HPDE6-E6E7 (cell line): Measurements from ENCODE around the gene FGFR1OP2.
"Not testable (repeated sequence)": the region's sequence is repeated elsewhere in the genome, so short reads cannot be mapped to it uniquely, and the experiment has no call there.

Experiments
- DNase-seq: peaks from one replicate; pipeline ENCODE4 v3.0.0; 2011; ENCODE audit warnings: missing footprints; ENCODE audit errors: extremely low spot score

Gene FGFR1OP2

DNA sequence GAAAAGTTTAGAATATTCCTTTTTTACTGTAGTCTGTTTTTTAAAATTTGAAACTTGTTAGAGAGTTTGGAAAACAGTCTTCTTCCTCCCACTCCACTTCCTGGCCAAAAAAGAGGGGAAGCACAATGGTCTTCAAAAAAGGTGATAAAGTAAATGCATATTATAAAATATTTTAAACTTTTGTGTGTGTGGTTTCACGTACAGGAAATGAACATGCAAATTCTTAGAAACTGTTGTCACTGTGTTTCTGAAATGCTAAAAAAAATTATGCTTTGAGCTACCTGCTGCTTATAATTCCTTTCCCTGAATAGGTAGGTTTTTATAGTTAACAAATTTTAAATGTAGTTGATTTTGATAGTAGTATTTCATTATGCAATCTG, 2.9 kb downstream of the FGFR1OP2 start:
- DNase-seq = no peak

DNA sequence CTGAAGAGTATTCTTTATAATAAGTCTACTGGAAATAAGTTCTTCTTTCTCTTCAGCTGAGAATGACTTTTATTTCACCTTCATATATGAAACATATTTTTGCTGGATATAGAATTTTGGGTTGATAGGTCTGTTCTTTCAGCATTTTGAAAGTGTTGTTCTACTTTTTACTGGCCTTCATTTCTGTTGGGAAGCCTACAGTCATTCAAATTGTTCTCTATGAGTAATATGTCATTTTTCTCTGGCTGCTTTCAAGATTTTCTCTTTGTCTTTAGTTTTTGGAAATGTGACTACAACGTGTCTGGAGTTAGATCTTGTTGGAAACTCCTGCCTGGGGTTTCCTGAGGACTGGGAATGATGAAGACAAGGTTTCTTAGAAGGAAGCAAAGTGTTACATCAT, 10.0 kb downstream of the FGFR1OP2 start:
- no peak for DNase-seq

DNA sequence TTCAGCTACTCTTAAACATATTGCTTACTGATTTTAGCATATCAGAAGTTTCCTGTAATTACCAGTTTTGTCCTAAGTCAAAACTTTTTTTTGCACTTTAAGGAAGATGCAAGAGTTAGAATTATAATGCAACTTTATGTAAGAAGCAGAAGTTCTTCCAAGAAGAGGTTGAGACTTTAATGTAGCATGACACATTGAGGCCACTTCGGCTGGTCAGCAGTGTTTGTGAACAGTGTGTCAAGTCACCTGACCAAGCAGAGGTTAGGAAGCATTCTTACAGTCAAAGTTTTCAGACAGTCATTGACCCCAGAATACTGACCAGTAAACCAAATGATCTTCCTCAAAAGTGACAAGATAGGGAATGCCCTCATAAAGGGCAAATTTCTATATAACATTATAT, 15.2 kb downstream of the FGFR1OP2 start:
- no peak for DNase-seq

DNA sequence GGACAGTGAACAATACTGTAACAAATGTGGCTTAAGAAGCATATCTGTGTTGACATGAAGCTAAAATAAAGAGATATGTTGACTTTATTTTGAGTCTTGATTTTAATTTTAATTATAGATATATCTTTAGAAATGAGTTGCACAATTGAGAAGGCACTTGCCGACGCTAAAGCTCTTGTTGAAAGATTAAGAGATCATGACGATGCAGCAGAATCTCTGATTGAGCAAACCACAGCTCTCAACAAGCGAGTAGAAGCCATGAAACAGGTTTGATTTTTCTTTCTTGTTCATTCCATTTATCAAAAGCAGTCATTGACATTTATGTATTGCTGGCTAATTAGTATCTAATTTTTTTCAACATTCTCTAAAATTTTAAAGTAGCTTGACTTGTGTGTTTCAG, 15.8 kb downstream of the FGFR1OP2 start:
- DNase-seq = no peak

DNA sequence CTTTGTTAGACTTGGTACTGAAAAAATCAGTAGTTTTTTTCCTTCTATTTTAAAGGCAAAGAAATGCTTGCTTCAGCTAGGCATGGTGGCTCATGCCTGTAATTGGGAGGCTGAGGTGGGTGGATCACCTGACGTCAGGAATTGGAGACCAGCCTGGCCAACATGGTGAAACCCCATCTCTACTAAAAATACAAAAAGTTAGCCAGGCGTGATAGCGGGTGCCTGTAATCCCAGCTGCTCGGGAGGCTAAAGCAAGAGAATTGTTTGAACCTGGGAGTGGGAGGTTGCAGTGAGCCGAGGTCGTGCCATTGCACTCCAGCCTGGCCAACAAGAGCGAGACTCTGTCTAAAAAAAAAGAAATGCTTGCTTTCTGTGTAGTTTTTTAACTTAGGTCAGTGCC, 23.1 kb downstream of the FGFR1OP2 start:
- DNase-seq = not testable (repeated sequence)

DNA sequence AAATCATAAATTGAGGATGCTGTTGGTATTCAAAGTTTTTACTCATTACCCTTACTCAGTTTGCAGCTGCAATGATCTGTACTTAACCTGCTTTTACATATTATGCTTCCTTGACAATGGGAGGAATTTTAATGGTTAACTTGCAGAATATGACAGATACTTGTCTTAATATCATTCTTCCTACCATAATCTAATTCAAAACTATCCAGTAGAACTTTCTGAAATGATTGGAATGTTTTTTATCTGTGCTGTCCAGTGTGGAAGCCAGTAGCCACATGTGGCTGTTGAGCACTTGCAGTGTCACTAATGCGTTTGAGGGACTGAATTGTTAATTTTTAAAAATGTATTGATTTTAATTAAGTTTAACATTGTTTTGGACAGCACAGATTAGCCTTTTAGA, 23.5 kb downstream of the FGFR1OP2 start:
- DNase-seq = no peak

DNA sequence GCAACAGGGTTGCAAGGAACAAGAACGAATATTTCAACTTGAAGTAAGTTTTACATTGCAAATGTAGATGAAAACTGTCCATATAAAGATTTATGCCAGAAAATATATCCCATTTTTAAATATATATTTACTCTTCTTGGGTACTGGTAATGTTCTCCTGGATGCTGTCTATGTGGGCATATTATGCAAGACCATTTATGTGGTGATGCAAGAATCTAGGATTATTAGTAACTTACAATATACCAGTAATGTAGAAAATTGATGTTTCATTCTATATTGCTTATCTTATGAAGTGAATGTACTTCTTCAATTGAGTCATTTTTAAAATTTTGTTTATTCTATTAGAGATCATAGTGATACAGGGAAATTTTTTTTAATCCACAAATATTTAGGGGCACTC, 25.1 kb downstream of the FGFR1OP2 start:
- no peak for DNase-seq

DNA sequence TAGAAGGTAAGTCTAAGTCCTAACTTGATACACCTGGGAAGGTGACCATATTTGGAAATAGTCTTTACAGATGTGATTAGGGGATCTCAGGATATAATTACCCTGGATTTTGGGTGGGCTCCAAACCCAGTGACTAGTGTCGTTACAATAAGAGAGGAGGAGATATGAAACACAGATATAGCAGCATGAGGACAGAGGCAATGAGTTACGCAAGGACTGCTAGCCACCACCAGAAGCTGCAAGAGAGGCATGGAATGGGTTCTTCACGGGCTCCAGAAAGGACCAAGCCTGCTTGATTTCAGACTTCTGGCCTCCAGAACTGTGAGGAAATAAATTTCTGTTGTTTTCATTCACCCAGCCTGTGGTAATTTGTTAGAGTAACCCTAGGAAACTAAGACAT, 28.6 kb downstream of the FGFR1OP2 start:
- no peak for DNase-seq

DNA sequence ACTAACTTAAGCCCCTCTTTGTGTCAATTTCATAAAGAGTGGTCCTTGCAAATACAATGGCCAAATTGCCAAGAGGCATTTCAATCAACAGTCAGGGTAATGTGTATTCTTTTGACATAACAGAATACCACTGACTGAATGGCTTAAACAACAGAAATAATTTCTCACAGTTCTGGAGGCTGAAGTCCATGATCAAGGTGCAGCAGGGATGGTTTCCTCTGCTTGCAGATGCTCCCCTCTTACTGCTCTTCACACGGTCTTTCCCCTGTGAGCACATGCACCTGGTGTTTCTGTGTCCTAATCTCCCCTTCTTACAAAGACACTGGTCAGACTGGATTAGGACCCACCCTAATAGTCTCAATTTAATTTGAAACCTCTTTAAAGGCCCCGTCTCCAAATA, 31.9 kb downstream of the FGFR1OP2 start:
- no peak for DNase-seq

DNA sequence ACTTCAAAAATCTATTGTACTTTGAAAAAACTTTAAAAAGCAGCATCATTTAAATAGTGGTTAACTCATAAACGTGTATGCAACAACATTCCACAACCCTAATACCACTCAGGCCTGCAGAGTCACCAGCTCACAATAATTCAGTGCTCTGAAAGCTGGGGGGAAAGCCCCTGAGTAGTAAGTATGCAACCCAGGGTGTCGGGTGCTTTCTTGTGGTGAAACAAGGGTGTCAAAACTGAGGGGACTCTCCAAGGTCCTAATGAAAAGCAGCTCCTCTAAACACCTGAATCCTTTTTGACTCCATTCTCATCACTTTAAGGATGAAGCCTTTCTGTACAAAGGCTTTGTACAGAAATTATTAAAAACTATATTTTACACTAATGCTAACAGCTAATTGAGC, 33.7 kb downstream of the FGFR1OP2 start:
- no peak for DNase-seq

DNA sequence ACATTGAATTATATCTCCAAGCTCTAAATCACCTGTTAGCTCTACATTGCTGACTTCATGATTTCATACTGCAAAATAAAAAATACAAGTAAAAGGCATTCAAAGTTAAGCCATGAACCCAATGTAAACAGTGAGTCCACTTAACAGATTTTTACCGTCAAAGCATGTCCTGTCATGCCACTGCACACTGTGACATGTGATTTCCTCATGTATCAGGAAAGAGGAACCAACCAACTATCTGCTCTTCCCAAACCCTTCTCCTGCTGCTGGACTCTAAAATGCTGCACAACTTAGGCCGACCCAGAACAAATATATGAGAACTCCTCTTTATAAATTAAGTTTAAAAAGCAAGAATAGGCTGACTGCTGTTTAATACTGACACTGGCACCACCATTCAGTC, 38.4 kb downstream of the FGFR1OP2 start:
- DNase-seq = no peak

DNA sequence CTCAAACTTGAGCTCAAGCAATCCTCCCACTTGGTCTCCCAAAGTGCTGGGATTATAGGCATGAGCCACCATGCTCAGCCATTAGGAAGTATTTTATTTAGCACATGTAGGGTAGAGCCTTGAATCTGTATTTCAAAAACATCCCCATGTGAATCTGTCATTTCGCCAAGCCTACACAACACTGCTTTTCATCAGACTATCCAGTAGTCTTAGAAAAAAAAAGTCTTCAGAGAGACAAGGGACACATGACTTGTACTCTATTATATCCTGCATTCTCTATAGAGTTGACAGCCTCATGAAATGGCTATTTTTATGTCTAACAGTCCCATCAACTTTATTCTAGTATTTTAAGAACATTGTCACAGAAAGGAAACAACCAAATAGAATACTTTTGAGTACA, 40.5 kb downstream of the FGFR1OP2 start:
- DNase-seq = no peak

DNA sequence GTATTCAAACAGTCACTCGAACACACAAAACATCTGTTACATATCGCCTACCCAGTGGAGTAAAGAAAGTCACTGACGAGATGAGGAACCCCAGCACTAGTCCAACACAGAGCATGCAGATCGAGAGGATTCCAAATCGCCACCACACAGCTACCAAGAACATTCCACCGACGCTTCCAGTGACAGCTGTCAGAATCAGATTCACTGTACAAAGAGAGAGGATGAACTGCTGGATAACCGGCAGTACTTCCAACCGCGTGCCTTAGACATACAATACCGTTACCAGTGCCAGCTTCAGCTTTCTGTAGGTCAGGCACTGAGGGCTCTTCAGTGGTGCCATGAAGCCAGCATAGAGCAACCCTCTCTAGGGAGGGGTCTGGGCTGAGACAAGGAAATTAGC, 41.5 kb downstream of the FGFR1OP2 start:
- no peak for DNase-seq

DNA sequence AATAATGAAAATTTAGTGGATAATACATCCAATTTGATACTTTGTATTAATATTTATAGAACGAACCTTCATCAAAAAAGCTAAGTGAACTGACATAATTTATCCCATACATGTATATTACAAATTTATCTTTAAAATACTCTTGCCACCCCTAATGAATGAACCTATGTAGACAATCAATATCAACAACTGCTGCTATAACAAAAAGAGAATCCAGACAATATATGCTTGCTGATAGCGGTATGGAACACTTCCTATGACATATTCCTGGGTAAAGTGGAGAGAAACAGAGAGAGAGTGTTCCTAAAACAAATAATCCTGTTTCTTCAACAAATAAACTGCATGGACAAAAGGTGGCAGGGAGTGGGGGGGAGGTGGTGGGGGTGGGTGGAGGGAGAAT, 44.6 kb downstream of the FGFR1OP2 start:
- DNase-seq = no peak

DNA sequence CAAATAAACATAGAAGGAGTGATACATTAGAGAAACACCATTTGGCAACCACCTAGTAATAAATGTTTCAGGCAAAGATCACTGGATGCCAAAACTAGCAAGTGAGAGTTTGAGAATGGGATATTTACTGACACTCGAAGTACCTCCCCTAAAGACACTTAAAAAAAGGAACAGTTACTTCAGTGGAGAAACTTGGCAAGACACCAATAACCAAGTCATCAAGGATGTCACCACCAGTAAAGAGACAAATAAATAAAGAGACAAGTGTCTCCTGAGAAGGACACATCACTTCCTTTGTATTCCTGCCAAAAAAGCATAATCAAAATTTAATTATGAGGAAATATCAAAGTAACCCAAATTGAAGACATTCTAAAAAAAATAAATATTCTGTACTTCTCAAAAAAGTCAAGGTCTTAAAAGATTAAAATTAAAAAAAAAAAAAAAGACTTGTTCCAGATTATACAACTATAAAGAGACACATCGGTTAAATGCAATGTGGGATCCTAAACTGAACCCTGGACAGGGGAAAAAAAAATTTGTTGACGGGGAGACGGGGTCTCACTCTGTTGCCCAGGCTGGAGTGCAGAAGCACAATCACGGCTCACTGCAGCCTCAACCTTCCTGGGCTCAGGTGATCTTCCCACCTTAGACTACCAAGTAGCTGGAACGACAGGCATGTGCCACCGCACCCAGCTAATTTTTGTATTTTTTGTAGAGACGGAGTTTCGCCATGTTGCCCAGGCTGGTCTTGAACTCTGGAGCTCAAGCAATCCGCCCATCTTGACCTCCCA, 49.6 kb downstream of the FGFR1OP2 start:
- DNase-seq = no peak

DNA sequence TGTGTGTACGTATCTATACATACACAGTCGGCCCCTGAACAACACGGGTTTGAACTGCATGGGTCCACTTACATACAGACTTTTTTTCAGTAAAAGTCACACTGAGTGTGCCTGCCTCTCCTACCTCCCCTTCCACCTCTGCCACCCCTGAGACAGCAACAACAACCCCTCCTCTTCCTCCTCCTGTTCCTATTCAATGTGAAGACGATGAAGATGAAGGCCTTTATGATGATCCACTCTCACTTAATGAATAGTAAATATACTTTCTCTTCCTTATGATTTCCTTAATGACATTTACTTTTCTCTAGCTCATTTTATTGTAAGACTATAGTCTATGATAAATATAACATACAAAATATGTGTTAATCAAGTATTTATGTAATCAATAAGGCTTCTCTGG, 50.4 kb downstream of the FGFR1OP2 start:
- no peak for DNase-seq

DNA sequence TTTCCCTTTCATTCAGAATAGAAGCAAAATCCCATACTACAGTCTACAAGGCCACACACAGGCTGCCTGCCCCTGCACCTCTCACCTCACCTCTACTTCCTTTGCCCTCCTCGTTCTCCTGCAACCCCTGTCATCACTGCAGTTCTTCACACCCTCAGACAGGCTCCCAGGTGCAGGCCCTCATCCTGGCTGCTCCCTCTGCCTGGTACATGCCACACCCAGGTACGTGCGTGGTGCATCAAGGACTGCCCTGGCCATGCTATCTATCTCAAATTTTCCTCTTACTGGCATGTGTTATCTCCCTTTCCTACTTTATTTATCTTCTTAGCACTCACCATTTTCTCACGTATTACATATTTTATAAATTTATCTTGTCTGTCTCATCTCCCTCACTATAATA, 51.6 kb downstream of the FGFR1OP2 start:
- no peak for DNase-seq

DNA sequence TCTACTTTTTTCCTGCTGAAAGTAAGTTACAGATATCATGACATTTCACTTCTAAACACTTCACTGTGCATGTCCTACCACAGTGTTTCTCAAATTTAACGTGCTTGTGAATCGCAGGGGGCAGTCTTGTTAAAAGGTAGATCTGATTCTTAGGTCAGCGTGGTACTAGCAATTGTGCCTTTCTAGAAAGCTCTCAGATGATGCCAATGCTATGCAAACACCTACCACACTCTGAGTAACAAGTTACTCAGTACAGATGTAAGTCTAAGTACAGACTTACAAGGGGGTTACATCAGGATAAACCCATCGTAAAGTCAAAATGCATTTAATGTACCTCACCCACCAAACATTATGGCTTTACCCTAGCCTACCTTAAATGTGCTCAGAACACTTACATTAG, 53.6 kb downstream of the FGFR1OP2 start:
- no peak for DNase-seq

DNA sequence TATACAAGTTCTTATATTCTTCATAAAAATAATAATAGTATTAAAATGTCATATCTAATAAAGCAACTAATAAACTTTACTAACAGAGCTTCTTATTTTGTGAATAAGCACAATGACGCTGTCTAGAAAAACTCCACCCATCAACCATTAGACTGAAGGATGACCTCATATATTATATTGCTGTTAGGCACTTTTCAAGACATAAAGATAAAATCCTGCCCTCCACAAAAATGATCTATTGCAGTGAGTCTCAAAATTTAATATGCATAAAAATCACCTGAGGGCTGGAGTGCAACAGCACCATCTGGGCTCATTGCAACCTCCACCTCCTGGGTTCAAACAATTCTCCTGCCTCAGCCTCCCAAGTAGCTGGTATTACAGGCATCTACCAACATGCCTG, 55.8 kb downstream of the FGFR1OP2 start:
- no peak for DNase-seq

DNA sequence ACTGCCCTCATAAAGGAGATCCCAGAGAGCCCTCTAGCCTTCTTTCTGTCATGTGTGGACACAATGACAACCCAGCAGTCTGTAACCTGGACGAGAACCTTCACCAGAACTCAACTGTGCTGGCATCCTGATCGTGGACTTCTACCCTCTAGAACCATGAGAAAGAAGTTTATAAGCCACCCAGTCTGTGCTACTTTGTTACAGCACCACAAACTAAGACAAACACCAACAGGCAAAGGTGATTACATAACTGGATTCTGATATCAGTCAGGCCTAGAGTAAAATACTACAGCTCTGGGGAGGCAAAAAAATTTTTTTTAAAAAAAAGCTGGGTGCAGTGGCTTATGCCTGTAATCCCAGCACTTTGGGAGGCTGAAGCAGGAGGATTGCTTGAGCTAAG, 57.4 kb downstream of the FGFR1OP2 start:
- no peak for DNase-seq

DNA sequence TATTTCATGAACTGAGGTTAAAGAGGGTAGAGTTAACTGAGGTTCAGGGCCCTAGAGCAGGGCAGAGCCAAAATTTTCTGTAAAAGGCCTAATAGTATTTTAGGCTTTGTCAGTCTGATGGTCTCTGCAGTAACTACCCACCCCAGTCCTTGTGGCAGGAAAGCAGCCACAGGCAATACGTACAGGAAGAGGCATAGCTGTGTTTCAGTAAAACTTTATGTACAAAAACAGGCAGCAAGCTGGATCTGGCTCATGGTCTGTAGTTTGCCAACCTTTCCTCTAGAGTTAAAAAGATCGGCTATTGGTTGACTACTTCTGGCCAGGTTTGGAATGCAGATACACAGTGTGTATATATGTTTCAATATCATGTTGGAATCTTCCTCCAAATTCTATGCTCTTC, 58.7 kb downstream of the FGFR1OP2 start:
- no peak for DNase-seq

DNA sequence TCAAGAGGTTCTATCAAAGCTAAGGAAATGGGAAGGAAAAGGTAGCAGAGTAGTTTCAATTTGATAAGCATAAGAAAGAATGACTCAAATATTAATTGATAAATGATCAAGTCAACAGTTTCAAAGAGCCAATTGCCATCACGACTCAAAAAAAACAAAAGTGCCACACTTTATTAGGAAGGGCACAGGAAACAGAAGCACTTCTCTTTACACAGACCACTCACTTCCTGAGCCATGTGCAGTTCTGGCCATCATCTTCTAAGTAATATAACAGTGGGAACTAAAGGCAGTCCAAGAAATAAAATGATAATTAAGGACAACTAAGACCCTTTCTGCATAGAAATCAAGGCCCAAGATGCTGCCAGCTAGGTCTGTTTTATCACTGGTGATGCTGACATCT, 62.7 kb downstream of the FGFR1OP2 start:
- no peak for DNase-seq

DNA sequence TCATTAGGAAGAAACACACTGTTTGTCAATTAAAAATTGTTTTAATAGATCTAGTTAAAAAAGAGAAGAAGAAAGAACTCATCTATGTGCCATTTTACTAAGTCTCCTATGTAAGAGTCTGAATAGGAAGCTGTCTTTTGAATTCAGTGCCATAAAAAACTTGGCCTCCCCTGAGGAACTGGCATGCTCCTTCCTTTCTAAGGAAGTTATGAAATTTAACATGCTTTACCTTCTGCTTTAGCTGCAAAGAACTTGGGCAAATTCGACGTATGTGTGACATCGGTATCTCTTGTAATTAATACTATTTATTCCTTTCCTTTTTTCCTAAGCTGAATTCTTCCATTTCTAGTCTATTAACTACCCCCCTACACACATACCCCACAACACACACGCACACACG, 63.4 kb downstream of the FGFR1OP2 start:
- no peak for DNase-seq

DNA sequence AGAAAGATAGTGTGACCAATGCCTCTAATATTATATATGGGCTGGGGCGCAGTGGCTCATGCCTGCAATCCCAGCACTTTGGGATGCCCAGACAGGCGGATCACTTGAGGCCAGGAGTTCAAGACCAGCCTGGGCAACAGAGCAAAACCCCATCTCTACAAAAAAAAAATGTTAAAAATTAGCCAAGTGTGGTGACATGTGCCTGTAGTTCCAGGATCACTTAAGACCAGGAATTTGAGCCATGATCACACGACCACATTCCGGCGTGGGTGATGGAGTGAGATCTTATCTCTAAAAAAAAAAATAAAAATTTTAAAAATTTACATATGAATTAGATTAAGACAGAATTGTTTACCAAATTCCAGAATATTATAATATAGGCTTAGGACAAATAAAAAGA, 63.9 kb downstream of the FGFR1OP2 start:
- no peak for DNase-seq
